HG03095 (cell line): Measurements from ENCODE around the gene CLCN4.

Experiments
- ATAC-seq: cut with Tn5 transposase; IDR thresholded peaks from one replicate; pipeline ENCODE4 v1.9.1; 2021; ENCODE audit warnings: moderate library complexity; ENCODE audit not compliant: unreplicated experiment

CLCN4 gene

DNA sequence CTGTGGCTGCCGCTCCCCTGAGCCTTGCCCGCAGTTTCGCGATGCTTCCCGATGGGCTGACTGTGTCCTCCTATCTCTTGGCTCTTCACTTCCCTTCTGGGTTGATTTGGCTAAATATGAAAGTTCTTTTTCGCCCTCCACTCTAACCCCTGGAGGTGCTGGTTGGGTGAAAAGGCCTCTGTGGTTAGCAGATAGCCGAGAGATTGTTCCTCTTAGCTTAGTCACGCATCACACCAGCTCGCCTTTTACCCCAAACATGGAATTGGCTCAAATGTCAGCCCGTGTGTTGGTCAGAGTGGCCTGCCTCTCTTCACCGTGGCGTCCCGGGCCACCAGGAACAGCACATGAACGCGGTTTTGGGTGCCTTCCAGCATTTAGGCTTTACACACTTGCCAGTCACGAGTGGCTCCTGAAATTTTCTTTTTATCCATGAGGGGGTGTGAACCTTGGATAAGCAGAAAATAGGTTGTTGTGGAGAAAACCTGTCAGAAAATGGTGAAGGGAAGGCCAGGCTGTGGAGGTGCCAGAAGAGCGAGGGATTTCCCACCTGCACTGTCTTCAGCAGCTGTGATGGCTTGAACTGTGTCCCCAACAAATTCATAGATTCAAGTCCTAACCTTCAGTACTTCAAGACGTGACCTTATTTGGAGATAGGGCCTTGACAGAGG lies 8.9 kb downstream of the CLCN4 start:
- ATAC-seq: no peak

DNA sequence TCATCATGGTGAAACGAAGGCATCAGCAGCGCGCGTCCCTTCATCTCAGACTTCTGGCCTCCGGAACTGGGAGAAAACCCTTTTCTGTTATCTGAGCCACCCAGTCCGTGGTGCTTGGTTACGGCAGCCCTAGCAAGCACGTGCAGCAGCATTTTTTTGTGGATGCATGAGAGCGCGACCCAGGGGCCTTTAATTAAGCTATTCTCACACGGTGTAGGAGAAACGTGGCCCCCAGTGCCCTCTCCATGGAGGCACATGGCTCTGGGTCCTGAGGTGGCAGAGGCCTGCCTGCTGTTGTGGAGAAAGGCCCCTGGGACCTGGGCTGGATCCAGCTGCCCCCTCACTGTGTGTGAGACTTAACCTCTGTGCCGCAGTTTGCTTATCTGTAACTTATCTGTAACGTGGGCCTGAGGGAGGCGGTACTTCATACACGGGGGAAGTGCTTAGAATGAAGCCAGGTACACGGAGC lies 9.5 kb downstream of the CLCN4 start:
- no peak for ATAC-seq

DNA sequence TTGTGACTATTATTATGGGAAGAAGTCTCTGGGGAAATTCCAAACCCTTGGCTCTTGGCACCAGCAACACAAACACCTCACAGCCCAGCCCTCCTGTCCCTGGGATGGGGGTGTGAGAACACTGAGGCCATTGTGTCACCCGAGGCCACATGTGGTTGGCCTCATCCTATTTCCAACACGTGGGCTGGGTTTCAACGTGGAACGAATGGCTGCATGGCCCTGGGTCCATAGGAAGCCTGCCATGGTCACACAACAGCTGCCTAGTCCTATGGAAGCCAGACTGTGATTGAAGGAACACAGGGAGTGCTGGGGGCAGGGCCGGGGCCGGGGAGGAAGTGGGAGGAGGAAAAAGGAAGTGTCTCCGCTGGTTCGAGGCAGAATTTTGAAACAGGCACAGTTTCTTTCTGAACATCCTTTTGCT lies 10.0 kb downstream of the CLCN4 start:
- no peak for ATAC-seq

DNA sequence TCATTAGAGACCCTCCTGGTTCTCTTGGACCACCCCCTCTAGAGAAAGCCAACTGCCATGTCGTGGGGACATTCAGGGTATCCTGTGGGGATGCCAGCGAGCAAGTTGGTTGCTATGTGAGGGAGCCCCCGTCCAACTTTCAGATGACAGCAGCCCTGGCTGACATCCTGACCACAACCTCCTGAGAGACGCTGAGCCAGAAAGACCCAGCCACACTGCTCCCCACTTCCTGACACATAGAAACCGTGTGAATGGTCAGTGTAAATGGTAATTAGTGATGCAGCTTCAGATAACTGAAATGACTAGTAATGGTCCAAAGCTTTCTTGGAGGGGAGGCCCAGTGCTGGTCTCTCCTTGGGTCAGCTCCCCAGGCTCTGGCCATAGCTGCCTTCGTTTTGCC lies 10.8 kb downstream of the CLCN4 start:
- ATAC-seq: peak; percentile 64

DNA sequence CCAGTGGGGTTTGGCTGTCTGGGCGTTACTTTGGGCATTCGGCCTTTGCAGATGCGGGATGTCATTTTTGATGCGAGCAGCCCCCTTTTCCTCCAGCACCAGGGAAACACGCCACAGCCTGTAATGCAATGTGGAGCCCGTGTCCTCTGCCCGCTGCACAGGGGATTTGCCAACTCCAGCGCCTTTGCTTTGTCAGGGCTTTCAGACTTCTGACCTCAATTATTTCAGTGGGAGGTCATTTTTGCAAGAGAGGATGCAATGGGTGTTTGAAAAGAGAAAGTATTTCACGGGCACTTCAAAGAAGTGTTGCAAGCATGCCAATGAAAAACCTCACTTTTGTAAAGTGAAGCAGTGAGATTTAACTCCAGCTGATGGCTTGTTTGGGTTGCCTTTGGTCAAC lies 11.5 kb downstream of the CLCN4 start:
- ATAC-seq: no peak

DNA sequence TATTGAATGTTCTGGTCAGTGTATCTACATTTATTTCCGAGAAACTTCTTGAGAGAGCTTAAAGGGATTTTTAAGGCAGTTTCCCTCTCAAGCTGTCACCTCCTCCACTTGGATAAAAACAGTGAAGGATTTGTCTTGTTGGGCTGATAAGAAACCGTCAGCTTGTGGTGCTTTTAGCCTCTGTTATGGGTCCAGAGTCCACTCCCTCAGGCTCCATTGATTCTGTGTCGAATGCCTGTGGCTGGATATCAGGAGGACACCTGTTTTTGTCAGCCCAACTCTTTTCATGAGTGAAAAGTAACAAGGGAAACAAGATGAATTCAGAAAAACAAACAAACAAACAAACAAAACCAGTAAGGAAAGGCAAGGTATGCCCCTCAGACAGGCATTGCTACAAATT lies 12.4 kb downstream of the CLCN4 start:
- no peak for ATAC-seq

DNA sequence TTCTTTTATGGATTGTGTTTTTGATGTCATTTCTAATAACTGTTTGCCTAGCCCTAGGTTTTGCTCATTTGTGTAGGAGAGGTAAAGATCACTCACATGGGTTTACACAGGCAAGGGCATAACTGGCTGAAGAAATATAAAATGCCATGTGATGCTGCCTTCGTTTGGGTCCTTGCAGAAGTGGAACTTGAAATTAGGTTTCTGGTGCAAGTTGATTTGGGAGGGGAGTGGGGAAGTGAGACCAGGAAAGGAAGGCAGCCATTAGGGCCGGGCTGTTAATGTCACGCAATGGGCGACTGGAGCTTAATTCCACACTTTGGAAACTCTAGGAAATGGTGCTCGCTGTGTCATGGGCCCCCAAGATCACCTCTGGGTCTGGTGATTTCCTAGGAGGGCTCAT lies 14.5 kb downstream of the CLCN4 start:
- ATAC-seq: no peak

DNA sequence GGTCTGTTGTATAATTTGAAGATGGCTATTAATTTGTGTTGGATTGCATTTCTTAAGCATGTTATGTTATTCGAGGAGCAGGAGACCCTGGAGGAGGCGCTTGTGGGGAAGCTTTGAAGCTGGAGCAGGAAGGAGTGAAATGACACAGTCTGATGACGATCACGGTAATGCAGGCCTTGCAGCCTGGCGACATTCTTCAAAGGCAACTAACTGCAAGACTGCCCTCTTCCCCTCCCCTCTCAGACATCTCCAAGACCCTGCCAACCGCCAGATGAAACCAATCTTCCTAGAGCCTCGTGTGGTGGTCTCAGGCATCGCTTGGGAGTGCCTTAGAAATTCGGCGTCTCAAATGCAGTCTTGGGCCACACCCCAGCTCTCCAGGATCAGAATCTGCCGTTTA lies 16.1 kb downstream of the CLCN4 start:
- ATAC-seq: no peak

DNA sequence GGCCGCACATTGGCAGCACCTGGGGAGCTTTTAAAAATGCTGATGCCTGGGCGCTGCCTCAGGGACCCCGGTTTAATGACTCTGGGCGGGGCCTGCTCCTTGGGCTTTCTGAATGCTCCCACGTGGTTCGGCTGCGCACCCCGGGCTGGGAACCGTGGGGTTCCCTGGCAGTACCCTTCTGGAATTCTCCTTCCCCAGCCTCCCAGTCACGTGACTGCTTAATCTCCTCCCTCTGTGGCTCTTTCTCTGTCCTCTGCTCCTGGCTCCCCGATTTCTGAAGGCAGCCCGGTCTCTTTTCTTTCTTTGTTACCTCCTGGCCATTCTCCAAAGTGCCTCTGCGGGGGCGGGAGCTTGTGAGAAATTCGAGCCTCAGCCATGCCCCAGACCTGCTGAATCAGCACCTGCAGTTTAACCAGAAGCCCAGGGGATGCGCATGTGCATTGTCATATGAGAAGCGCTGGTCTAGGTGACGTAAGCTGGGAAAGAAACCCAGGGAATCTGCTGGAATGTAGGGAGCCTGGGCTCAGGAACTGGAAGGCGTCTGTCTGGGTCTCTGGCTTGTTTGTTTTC lies 16.6 kb downstream of the CLCN4 start:
- no peak for ATAC-seq

DNA sequence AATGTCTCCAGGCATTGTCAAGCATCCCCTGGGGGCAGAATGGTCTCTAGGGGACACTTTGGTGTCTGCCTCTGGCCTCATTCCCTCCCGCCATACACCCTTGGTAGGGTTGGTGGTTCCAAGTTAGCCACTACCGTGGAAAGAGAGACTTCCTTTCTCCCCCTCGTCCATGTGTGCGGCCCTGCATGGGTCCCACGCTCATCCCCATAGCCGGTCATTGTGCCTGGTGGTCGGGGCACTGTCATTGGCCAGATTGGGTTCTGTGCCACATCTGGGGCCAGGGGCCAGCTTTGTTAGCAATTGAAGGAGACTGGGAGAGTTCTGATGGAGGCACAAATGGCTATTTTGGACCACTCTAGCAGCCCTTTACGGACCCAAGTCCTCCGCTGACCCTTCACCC lies 17.3 kb downstream of the CLCN4 start:
- no peak for ATAC-seq

DNA sequence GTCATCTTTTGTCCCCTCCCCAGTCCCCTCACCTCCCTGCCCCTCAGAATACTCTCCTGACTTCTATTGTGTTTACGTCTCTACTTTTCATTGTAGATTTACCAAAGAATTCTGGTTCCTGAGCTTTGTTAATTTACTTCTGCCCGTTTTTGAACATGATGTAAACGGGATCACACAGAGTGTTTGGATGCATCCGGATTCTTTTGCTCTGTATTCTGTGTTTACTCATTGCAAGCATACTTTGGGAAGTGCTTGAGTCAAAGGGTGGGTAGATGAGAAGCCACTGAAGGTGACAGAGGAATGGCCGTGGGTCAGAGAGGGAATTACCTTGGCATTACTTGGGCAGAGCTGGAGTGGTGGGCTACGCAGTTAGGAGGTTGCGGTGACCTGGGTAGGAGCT lies 18.0 kb downstream of the CLCN4 start:
- ATAC-seq: no peak

DNA sequence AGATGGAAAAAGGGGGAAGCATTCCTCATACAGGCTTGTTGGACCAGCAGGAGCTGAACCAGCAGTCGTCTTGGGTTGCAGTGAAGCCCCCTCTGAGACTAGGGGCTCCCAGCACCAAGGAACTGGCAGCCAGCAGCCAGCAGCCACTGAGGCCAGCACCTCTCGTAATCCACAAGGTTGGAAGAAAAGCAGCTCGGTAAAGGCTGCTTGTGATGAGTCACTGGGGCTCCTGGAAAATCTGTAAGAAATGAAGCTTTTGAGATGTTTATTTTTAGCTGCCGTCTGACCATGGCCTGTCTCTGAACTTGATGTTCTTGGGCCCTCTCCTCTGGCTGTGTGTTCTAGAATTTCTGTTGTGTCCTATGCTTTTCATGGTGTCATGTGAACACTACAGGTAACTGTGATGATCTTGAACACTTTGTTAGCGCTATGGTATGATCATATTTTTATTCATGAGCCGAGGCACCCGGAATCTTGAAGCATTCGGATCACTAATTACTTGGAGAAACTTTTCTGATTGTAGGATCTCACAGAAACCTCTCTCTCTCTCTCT lies 18.6 kb downstream of the CLCN4 start:
- ATAC-seq: no peak

DNA sequence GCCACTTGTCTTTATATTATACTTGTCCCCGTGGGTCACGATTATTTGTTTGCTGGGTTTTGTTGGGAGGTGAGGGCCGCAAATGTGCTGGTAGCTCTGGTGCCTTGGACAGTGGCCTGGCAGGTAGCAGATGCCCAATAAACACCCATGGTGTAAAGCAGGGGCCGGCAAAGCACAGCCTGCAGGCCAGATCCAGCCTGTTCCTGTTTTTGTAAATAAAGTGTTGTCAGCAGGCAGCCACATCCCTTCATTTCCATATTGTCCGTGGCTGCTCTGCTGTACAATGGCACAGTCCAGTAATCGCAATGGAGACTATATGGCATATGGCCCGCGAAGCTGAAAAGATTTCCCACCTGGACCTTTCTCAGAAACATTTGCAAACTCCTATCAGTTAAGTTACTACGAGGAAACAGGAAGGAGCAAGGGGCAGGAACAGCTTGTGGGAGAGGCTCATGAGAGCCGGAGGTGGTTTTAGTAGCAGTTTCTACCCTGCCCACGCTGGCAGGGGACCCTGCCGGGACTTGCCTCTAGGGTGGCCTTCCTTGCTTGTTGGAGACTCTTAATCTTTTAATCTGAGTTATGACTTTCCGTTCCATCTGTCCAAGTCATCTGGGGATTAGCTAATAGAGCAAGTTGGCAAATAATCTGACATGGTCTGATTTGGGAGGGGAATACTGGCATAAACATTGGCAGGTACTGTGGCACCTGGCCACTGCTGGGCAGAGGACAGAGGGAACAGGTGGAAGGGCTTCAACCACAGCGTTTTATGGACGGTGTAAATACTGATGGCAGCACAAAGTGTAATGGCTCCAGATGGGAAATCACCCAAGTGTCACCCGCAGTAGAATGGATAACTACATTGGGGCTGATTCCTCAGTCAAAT lies 19.6 kb downstream of the CLCN4 start:
- no peak for ATAC-seq

DNA sequence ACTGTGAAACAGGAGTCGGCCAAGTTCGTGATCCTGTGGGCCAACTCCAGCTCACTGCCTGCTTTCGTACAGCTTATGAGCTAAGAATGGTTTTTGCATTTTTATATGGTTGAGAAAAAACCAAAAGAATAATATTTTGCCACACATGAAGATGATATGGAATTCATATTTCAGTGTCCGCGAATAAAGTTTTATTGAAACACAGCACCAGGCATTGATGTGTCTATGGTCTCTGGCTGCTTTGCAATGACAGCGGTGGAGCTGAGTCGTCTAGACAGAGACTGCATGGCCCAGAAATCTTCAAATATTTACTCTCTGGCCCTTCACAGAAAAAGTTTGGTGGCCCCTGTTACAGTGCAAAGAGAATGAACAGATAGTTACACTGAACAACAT lies 20.2 kb downstream of the CLCN4 start:
- ATAC-seq: no peak

DNA sequence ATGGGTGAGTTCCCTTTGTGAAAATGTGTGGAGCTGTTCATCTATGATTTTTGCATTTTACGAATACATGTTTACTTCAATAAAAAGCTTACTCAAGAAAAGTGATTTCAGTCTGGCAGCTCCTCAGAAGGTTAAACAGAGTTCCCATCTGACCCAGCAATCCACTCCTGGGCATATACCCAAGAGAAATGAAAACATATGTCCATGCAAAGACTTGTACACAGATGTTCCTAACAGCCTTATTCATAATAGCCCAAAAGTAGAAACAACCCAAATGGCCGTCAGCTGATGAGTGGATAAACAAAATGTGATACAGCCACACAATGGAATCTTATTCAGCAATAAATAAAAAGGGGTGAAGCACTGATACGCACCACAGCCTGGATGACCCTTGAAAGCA lies 20.8 kb downstream of the CLCN4 start:
- ATAC-seq: no peak

DNA sequence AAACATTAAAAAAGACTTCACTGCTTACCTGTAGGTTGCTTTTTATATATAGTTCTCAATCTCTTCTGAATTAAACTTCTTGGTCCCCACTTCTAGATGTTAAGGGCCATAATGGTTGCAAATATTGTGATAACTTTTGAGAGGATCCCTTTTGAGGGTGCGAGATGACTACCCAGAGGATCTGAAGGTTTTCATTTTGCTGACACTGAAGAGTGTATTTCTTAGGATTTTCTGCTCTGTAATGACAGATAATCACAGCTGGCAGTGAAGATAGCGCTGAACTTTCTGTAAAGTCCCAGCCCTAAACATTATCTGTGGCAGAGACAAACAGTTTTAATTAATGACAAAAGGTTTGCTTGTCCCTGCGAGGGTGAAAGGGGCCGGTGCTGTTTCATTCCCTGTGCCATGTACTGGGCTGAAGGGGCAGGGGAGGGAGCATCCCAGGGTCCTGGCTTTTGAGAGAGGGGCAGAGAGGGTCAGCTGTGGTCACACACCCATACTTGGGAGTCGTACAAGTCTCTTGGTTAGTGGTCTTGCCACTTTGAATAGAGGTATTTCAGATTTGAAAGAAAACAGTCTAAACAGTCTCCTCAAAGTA lies 22.2 kb downstream of the CLCN4 start:
- no peak for ATAC-seq

DNA sequence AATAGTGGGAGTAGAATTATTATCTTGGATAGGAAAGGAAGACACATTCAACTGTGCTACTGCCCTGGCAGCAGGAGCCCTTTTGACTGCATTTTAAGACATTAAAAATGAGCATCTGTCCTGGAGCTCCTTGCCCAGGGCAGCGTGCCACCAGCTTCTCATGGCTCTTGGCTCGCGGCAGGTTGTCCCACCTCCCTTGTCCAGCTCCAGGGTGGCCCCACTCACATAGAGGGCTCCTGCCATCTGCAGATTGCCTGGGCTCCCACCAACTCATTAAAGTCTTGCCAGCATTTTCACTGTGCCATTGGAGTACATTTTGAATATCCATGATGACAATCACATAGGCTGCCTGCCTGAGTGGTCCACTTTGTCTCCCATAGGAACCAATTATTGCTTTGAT lies 27.0 kb downstream of the CLCN4 start:
- ATAC-seq: no peak

DNA sequence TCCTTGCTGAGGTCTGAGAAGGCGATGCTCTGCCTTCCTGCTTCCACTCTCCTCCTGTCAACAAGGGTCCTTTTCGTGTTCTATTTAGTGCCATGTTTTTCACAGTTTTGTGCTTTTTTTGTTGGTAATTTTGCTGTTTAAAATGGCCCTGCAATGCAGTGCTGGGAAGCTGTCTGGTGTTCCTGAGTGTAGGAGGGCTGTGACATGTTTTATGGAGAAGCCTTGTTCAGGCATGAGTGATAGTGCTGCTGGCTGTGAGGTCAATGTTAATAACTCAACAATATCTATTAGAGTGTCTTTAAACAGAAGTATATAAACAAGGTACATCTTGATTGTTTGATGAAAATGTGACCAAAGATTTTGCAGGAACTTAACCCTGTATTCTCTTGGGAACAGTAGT lies 27.6 kb downstream of the CLCN4 start:
- no peak for ATAC-seq

DNA sequence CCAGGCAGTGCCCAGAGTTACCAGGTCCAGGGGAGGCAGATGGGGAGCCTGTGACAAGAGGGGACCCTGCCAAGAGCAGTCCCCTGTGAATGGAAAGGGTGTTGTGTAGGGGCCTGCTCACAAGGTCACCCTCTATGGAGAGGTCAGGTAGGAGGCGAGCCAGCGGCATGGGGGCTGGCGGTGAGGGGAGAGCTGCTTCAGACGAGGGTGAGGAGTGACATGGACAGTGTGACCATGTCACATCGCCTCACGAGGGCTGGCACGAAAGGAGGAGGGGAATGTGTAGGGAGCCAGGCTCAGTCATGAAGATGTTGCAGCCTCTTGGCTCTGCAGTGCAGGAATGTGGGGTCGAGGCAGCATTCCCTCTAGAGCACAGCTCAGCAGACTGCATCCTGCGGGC lies 29.6 kb downstream of the CLCN4 start:
- no peak for ATAC-seq

DNA sequence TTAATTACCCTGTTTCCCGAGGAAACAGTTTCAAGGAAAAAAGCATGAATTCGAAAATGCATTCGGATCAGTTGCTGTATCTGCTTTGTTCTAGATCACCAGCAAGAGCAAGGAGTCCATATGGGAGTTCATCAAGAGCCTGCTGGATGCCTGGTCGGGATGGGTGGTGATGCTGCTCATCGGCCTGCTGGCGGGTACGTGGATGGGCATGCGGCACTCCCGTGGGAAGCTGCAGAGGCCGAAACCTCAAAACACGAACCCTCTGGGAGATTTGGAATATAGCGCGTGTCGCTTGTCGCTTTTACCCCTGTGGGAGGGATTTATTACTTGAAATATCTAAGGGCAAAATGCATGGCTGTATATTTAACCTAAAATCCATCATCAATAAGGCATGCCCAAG lies 30.6 kb downstream of the CLCN4 start:
- ATAC-seq: no peak
